Medulla oblongata (tissue), 1 donor: ENCODE measurements around the gene ARMH4.

Experiments
- DNase-seq: peaks from one replicate; pipeline ENCODE4 v3.0.0-alpha.2; 2015; ENCODE audit errors: extremely low spot score

ARMH4 gene

DNA sequence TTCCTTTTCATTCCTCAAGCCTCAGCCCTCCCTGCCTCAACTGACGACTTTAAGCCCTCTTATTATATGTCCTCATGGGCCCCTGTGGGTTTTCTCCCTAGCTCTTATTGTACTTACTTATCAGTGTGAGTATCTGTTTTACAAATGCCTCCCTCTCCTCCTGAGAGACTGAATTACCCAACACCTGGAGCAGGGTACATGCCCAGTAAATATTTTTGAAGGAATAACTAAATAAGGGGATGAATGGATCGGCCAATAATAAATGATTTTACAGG is 190.3 kb downstream of the ARMH4 start:
- DNase-seq = no peak

DNA sequence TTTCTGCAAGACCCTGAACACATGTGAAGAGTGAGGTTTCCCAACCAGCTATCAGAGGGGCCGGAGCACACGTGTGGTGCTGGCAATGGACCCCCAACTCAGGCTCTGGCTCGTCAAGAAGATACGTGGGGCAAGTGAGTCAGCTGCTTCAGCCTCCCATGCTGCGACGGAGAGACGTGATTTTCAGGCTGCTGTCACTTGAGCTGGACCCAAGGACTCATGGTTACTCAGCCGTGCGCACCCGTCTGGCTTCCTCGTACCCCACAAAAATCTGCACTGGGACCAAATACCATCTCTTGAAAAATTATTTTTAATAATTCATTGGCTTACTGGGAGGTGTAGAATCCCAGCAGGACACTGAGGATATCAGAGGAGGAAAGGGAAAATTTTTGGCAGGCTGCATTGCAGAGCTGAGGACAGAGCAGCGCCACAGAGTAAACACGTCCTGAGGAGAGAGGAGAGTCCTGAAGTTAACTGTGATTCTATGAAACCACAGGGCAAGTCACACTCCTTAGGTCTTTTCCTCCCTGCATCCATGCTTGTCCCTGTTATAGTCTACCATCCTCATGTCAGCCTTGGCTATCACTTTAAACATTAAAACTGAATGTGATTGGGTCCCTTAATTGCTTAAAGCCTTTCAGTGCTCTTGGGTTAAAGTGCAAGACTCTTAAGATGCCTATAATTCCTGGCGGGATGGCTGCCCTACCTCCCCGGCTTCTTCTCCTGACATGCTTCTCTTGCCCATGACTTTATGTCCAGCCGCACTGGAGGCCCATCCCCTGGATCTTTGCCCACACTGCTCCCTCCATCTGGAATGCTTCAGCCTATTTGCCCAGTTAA is 190.8 kb downstream of the ARMH4 start:
- no peak for DNase-seq

DNA sequence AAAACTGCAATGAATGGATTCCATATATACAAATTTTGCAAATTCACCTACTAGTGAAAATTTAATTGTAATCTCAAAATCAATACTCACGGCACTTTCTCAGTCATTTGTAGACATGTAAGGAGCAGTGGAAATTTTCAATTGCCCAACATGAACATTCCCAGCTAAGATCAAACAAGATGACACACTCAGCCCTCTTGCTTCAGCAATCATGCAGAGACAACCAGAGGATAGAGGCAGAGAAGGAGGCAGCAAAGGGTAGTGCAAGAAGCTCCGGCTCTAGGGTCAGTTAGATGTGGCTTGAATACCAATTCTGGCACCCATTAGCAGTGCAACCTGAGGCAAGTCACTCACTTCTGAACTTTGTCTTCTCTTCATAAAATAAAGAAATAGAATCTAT is 194.6 kb downstream of the ARMH4 start:
- DNase-seq = no peak
